Measurements from ENCODE around the gene MYOG.

Gene MYOG

GRCh38 chr1:203085528-203086406 is at the start of gene MYOG:
Gene MYOG (minus strand): TSS chr1:203086012. CDS start chr1:203085961, 51 bp downstream.
- TF ChIP-seq ZFX (IDR thresholded peaks at IDR 0.05; ENCODE audit: borderline replicate concordance) (no peak), CTCF (IDR thresholded peaks at IDR 0.05) (no peak)
- H3K27ac ChIP-seq: no peak within 1 kb of the TSS

GRCh38 chr1:203133970-203134725 is 48.3 kb upstream of the MYOG start:
- TF ChIP-seq ZFX (IDR thresholded peaks at IDR 0.05; ENCODE audit: borderline replicate concordance) (no peak), CTCF (IDR thresholded peaks at IDR 0.05) (no peak)
- H3K27ac ChIP-seq: no peak overlapping the region

- TF ChIP-seq CTCF (IDR thresholded peaks at IDR 0.05): no peak
- no peak for TF ChIP-seq ZFX (IDR thresholded peaks at IDR 0.05; ENCODE audit: borderline replicate concordance)
- no peak overlapping the region for H3K27ac ChIP-seq
Observed at GRCh38 chr1:203131548-203132200, 45.9 kb upstream of the MYOG start.

GRCh38 chr1:203130358-203130985 is 44.7 kb upstream of the MYOG start:
- no peak for TF ChIP-seq CTCF (IDR thresholded peaks at IDR 0.05)
- no peak for TF ChIP-seq ZFX (IDR thresholded peaks at IDR 0.05; ENCODE audit: borderline replicate concordance)
- H3K27ac ChIP-seq: no peak overlapping the region

- no peak for TF ChIP-seq ZFX (IDR thresholded peaks at IDR 0.05; ENCODE audit: borderline replicate concordance)
- TF ChIP-seq CTCF (IDR thresholded peaks at IDR 0.05): no peak
- no peak overlapping the region for H3K27ac ChIP-seq
Observed at GRCh38 chr1:203129501-203130231, 43.9 kb upstream of the MYOG start.

GRCh38 chr1:203128716-203129500 is 43.1 kb upstream of the MYOG start:
- TF ChIP-seq CTCF (IDR thresholded peaks at IDR 0.05) (no peak), ZFX (IDR thresholded peaks at IDR 0.05; ENCODE audit: borderline replicate concordance) (no peak)

More at GRCh38 chr1:203128716-203129500, 43.1 kb upstream of the MYOG start:
- H3K27ac ChIP-seq: no peak overlapping the region

Data from 22Rv1 (cell line).